HG02610 (cell line): Measurements from ENCODE around the gene TUBA1C.
"Not testable (repeated sequence)": the region's sequence is repeated elsewhere in the genome, so short reads cannot be mapped to it uniquely, and the experiment has no call there.

Experiments
- ATAC-seq: cut with Tn5 transposase; IDR thresholded peaks from one replicate; pipeline ENCODE4 v1.9.1; 2021; ENCODE audit warnings: mild to moderate bottlenecking, moderate library complexity; ENCODE audit not compliant: unreplicated experiment

Gene TUBA1C

GRCh38 chr12:49255456-49255855 is 9.4 kb upstream of the TUBA1C start:
- not testable (repeated sequence) for ATAC-seq

GRCh38 chr12:49255857-49256637 is 8.8 kb upstream of the TUBA1C start:
- ATAC-seq = no peak

GRCh38 chr12:49257508-49258184 is 7.2 kb upstream of the TUBA1C start:
- ATAC-seq = not testable (repeated sequence)

- no peak for ATAC-seq
Observed at GRCh38 chr12:49259452-49259851, 5.4 kb upstream of the TUBA1C start.

- no peak for ATAC-seq
Observed at GRCh38 chr12:49260166-49260565, 4.7 kb upstream of the TUBA1C start.

- no peak for ATAC-seq
Observed at GRCh38 chr12:49260571-49261363, 4.1 kb upstream of the TUBA1C start.

- ATAC-seq = no peak
Observed at GRCh38 chr12:49261721-49262120, 3.2 kb upstream of the TUBA1C start.

- no peak for ATAC-seq
Observed at GRCh38 chr12:49263400-49263763, 1.5 kb upstream of the TUBA1C start.

GRCh38 chr12:49264466-49264872 is 413 bp upstream of the TUBA1C start:
- ATAC-seq = peak; percentile 17

GRCh38 chr12:49269191-49269590 is 4.3 kb downstream of the TUBA1C start:
- ATAC-seq = not testable (repeated sequence)

- ATAC-seq = no peak
Observed at GRCh38 chr12:49272790-49273725, 8.2 kb downstream of the TUBA1C start.

- no peak for ATAC-seq
Observed at GRCh38 chr12:49273726-49274395, 9.0 kb downstream of the TUBA1C start.

- ATAC-seq = no peak
Observed at GRCh38 chr12:49274396-49275069, 9.7 kb downstream of the TUBA1C start.

- no peak for ATAC-seq
Observed at GRCh38 chr12:49276304-49277290, 11.7 kb downstream of the TUBA1C start.

GRCh38 chr12:49277466-49277865 is 12.6 kb downstream of the TUBA1C start:
- ATAC-seq = no peak

GRCh38 chr12:49279706-49280159 is 14.9 kb downstream of the TUBA1C start:
- ATAC-seq = no peak

- not testable (repeated sequence) for ATAC-seq
Observed at GRCh38 chr12:49280545-49280944, 15.7 kb downstream of the TUBA1C start.

GRCh38 chr12:49282302-49282701 is 17.4 kb downstream of the TUBA1C start:
- no peak for ATAC-seq
